22Rv1 (cell line): ENCODE measurements around the gene ITLN2.

ENCODE experiments used
- ZFX ChIP-seq: fragments of 450-650 bp; IDR thresholded peaks from 2 replicates; pipeline ENCODE4 v1.6.1; 2017; ENCODE audit warnings: antibody characterized with exemption, borderline replicate concordance
- TF ChIP-seq, protein P1 (sequence below): fragments of 450-650 bp; IDR thresholded peaks from 2 replicates; pipeline ENCODE4 v1.5.1; 2017; ENCODE audit warnings: mild to moderate bottlenecking

DNA sequence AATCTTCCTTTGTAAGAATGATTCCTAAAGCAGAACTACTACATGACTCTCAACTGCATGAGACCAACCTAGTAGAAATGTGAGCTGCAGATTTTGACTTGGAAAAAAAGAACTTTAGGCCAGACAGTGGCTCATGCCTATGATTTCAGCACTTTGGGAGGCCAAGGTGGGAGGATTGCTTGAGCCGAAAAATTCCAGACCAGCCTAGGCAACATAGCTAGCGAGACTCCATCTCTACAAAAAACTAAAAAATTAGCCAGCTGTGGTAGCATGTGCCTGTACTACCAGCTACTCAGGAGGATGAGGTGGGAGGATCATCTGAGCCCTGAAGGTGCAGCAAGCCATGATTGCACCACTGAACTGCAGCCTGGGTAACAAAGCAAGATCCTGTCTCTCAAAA is 24.7 kb upstream of the ITLN2 start:
- TF ChIP-seq, protein P1, sequence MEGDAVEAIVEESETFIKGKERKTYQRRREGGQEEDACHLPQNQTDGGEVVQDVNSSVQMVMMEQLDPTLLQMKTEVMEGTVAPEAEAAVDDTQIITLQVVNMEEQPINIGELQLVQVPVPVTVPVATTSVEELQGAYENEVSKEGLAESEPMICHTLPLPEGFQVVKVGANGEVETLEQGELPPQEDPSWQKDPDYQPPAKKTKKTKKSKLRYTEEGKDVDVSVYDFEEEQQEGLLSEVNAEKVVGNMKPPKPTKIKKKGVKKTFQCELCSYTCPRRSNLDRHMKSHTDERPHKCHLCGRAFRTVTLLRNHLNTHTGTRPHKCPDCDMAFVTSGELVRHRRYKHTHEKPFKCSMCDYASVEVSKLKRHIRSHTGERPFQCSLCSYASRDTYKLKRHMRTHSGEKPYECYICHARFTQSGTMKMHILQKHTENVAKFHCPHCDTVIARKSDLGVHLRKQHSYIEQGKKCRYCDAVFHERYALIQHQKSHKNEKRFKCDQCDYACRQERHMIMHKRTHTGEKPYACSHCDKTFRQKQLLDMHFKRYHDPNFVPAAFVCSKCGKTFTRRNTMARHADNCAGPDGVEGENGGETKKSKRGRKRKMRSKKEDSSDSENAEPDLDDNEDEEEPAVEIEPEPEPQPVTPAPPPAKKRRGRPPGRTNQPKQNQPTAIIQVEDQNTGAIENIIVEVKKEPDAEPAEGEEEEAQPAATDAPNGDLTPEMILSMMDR = no peak
- TF ChIP-seq ZFX = no peak
